ENCODE results near the gene R3HDM4.
"Not testable (repeated sequence)": the region's sequence is repeated elsewhere in the genome, so short reads cannot be mapped to it uniquely, and the experiment has no call there.

Gene R3HDM4

GRCh38 chr19:958967-959855 is 46.2 kb upstream of the R3HDM4 start:
- peak overlapping the region; percentile 3 for H2AK5ac ChIP-seq (ENCODE audit: low read length)
- H3K14ac ChIP-seq (ENCODE audit: low read length) = peak overlapping the region; percentile 11

GRCh38 chr19:957578-957977 is 44.6 kb upstream of the R3HDM4 start:
- Histone ChIP-seq H4K12ac (ENCODE audit: low read depth, low read length) (peak overlapping the region; percentile 10), H3K27ac (ENCODE audit: low read depth, low read length) (peak overlapping the region; percentile 99), H3K18ac (ENCODE audit: low read length) (peak overlapping the region; percentile 73)

More at GRCh38 chr19:958967-959855, 46.2 kb upstream of the R3HDM4 start:
- H2BK5ac ChIP-seq (ENCODE audit: low read depth, low read length, poor library complexity) = peak overlapping the region; percentile 24
- peak overlapping the region; percentile 42 for H3K27ac ChIP-seq (ENCODE audit: low read depth, low read length)
- H4K12ac ChIP-seq (ENCODE audit: low read depth, low read length) = peak overlapping the region; percentile 20
- H2AFZ ChIP-seq (ENCODE audit: insufficient read depth, low read length, poor library complexity) = no peak overlapping the region
- peak overlapping the region; percentile 39 for H2BK120ac ChIP-seq (ENCODE audit: insufficient read depth, low read length, poor library complexity)
- H3K4me1 ChIP-seq (ENCODE audit: control insufficient read depth in 1 of 2, insufficient read depth in 2 of 2, low read length in 2 of 2) = peaks cover 55 to 57% of the 10 kb centered on the region in 2 experiments
- H3K27me3 ChIP-seq (ENCODE audit: insufficient read depth, low read length) = no peaks in the 10 kb centered on the region
- peaks cover 37% of the 10 kb centered on the region for H3K79me2 ChIP-seq (ENCODE audit: control insufficient read depth, insufficient read depth, low read length, poor library complexity)
- no peaks in the 10 kb centered on the region for H3K9me3 ChIP-seq (ENCODE audit: insufficient read depth, low read depth, low read length)
- peak overlapping the region; percentile 10 for H4K8ac ChIP-seq (ENCODE audit: low read depth, low read length)
- H3K23ac ChIP-seq (ENCODE audit: low read length) = no peak overlapping the region
- H4K91ac ChIP-seq (ENCODE audit: low read depth, low read length) = peak overlapping the region; percentile 8
- no peak overlapping the region for H3K4me3 ChIP-seq (ENCODE audit: low read depth, low read length)
- no peak overlapping the region for H3K4me2 ChIP-seq (ENCODE audit: low read length)
- H3K79me1 ChIP-seq (ENCODE audit: low read length) = peaks cover 47% of the 10 kb centered on the region
- H3K36me3 ChIP-seq (ENCODE audit: control insufficient read depth in 1 of 2, insufficient read depth in 2 of 2, low read length in 2 of 2) = peaks cover 51 to 56% of the 10 kb centered on the region in 2 experiments
- peak overlapping the region; percentile 36 for H3K18ac ChIP-seq (ENCODE audit: low read length)
- DNase-seq = peak; percentile 71 to 81
- H2BK12ac ChIP-seq (ENCODE audit: low read length) = peak overlapping the region; percentile 21
- peak overlapping the region; percentile 63 for H3K4ac ChIP-seq (ENCODE audit: low read depth, low read length)
- no peak overlapping the region for H3K9ac ChIP-seq (ENCODE audit: low read length)
- no CpG with 5 or more reads among the region's 36 CpGs for WGBS (ENCODE audit: extremely low coverage, insufficient coverage, insufficient read length)

GRCh38 chr19:956766-957440 is 43.9 kb upstream of the R3HDM4 start:
- Histone ChIP-seq H3K18ac (ENCODE audit: low read length) (peak overlapping the region; percentile 73), H3K79me2 (ENCODE audit: control insufficient read depth, insufficient read depth, low read length, poor library complexity) (peaks cover 56% of the 10 kb centered on the region), H2BK5ac (ENCODE audit: low read depth, low read length, poor library complexity) (peak overlapping the region; percentile 97), H3K23ac (ENCODE audit: low read length) (no peak overlapping the region), H2AK5ac (ENCODE audit: low read length) (peak overlapping the region; percentile 62), H4K8ac (ENCODE audit: low read depth, low read length) (peak overlapping the region; percentile 84), H2BK12ac (ENCODE audit: low read length) (peak overlapping the region; percentile 20), H3K4me1 (ENCODE audit: control insufficient read depth in 1 of 2, insufficient read depth in 2 of 2, low read length in 2 of 2) (peaks cover 67 to 68% of the 10 kb centered on the region in 2 experiments), H3K4ac (ENCODE audit: low read depth, low read length) (peak overlapping the region; percentile 50), H3K79me1 (ENCODE audit: low read length) (peaks cover 63% of the 10 kb centered on the region), H2BK120ac (ENCODE audit: insufficient read depth, low read length, poor library complexity) (peak overlapping the region; percentile 93), H3K9me3 (ENCODE audit: insufficient read depth, low read depth, low read length) (no peaks in the 10 kb centered on the region), H4K91ac (ENCODE audit: low read depth, low read length) (peak overlapping the region; percentile 94), H2AFZ (ENCODE audit: insufficient read depth, low read length, poor library complexity) (peak overlapping the region; percentile 12), H3K4me3 (ENCODE audit: low read depth, low read length) (no peak overlapping the region), H3K9ac (ENCODE audit: low read length) (peak overlapping the region; percentile 60), H3K36me3 (ENCODE audit: control insufficient read depth in 1 of 2, insufficient read depth in 2 of 2, low read length in 2 of 2) (peaks cover 37 to 41% of the 10 kb centered on the region in 2 experiments), H3K27ac (ENCODE audit: low read depth, low read length) (peak overlapping the region; percentile 99), H4K12ac (ENCODE audit: low read depth, low read length) (peak overlapping the region; percentile 10), H3K27me3 (ENCODE audit: insufficient read depth, low read length) (no peaks in the 10 kb centered on the region), H3K4me2 (ENCODE audit: low read length) (peak overlapping the region; percentile 68), H3K14ac (ENCODE audit: low read length) (peak overlapping the region; percentile 56)
- DNase-seq = peak; percentile 89 to 90
- no CpG with 5 or more reads among the region's 27 CpGs for WGBS (ENCODE audit: extremely low coverage, insufficient coverage, insufficient read length)

More at GRCh38 chr19:957578-957977, 44.6 kb upstream of the R3HDM4 start:
- Histone ChIP-seq H4K91ac (ENCODE audit: low read depth, low read length) (peak overlapping the region; percentile 89), H3K14ac (ENCODE audit: low read length) (peak overlapping the region; percentile 43), H3K79me1 (ENCODE audit: low read length) (peaks cover 57% of the 10 kb centered on the region), H3K4me1 (ENCODE audit: control insufficient read depth in 1 of 2, insufficient read depth in 2 of 2, low read length in 2 of 2) (peaks cover 60 to 62% of the 10 kb centered on the region in 2 experiments), H4K8ac (ENCODE audit: low read depth, low read length) (peak overlapping the region; percentile 84), H2AFZ (ENCODE audit: insufficient read depth, low read length, poor library complexity) (peak overlapping the region; percentile 12), H2BK12ac (ENCODE audit: low read length) (peak overlapping the region; percentile 20), H3K36me3 (ENCODE audit: control insufficient read depth in 1 of 2, insufficient read depth in 2 of 2, low read length in 2 of 2) (peaks cover 38 to 44% of the 10 kb centered on the region in 2 experiments), H2BK5ac (ENCODE audit: low read depth, low read length, poor library complexity) (peak overlapping the region; percentile 97), H3K9ac (ENCODE audit: low read length) (peak overlapping the region; percentile 60), H2BK120ac (ENCODE audit: insufficient read depth, low read length, poor library complexity) (peak overlapping the region; percentile 93), H2AK5ac (ENCODE audit: low read length) (peak overlapping the region; percentile 62), H3K4me2 (ENCODE audit: low read length) (peak overlapping the region; percentile 45), H3K4ac (ENCODE audit: low read depth, low read length) (peak overlapping the region; percentile 49), H3K79me2 (ENCODE audit: control insufficient read depth, insufficient read depth, low read length, poor library complexity) (peaks cover 50% of the 10 kb centered on the region)
- H3K27me3 ChIP-seq (ENCODE audit: insufficient read depth, low read length); H3K23ac ChIP-seq (ENCODE audit: low read length); H3K9me3 ChIP-seq (ENCODE audit: insufficient read depth, low read depth, low read length); DNase-seq; H3K4me3 ChIP-seq (ENCODE audit: low read depth, low read length): not testable (repeated sequence)
- no CpG with 5 or more reads among the region's 9 CpGs for WGBS (ENCODE audit: extremely low coverage, insufficient coverage, insufficient read length)
